HCEC 1CT (cell line): Measurements from ENCODE around the gene IL34.
"Not testable (repeated sequence)": the region's sequence is repeated elsewhere in the genome, so short reads cannot be mapped to it uniquely, and the experiment has no call there.

ENCODE experiments used
- DNase-seq: peaks from one replicate; pipeline ENCODE4 v3.0.0-alpha.2; 2017

IL34 gene

DNA sequence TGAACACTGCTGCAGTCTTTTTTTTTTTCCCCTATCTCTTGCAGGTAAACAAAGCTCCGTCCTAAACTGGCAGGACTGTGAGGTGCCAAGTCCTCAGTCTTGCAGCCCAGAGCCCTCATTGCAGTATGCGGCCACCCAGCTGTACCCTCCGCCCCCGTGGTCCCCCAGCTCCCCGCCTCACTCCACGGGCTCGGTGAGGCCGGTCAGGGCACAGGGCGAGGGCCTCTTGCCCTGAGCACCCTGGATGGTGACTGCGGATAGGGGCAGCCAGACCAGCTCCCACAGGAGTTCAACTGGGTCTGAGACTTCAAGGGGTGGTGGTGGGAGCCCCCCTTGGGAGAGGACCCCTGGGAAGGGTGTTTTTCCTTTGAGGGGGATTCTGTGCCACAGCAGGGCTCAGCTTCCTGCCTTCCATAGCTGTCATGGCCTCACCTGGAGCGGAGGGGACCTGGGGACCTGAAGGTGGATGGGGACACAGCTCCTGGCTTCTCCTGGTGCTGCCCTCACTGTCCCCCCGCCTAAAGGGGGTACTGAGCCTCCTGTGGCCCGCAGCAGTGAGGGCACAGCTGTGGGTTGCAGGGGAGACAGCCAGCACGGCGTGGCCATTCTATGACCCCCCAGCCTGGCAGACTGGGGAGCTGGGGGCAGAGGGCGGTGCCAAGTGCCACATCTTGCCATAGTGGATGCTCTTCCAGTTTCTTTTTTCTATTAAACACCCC, 13.8 kb downstream of the IL34 start:
- DNase-seq, result no peak

DNA sequence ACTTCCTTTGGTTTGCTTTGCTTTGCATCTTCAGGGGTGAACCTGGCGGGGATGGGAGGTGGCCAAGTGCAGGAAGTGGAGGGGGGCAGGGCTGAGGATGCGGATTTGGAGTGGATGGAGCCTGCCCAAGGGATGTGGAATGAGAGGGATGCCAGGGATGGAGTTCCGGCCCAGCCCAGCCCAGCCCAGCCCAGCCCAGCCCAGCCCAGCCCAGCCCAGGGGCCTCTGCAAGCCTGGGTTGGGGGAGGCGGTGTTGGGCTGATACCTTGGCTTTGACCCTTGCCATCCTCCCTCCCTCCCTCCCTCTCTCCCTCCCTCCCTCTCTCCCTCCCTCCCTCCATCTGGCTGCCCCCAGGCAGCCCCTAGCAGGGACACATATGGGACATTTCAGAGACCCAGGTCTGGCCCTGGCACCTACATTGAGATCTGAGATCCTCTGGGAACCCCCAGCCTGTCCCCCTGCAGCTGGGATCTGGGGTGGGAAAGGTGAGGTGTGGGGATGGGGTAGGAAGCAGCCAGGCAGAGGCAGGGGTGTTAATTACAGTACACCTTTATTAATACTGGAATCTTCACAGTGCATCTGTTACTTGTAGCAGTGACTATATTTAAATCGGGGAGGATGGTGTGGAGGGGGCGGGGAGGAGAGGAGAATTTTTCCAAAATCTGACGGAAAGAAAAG, 14.5 kb downstream of the IL34 start:
- no peak for DNase-seq

DNA sequence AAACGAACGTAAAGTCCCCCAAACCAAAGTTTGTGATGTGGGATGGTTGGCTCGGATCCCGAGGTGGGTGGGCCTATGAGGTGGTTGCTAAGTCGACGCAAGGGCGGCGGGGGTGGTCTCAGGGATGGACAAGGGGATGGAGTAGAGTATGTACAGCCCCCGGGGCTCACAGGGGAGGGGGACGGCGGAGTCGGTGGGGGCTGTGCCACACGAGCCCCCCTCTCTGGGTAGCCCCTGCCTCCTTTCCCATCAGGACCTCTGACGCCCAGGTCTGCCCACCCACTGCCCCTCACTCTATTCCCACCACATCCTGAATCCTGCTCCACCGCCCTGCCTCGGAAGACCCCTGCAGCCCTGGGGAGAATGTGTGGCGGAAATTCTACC, 15.2 kb downstream of the IL34 start:
- no peak for DNase-seq

- DNase-seq, result no peak
Observed at GRCh38 chr16:70661918-70662641, 15.7 kb downstream of the IL34 start.

DNA sequence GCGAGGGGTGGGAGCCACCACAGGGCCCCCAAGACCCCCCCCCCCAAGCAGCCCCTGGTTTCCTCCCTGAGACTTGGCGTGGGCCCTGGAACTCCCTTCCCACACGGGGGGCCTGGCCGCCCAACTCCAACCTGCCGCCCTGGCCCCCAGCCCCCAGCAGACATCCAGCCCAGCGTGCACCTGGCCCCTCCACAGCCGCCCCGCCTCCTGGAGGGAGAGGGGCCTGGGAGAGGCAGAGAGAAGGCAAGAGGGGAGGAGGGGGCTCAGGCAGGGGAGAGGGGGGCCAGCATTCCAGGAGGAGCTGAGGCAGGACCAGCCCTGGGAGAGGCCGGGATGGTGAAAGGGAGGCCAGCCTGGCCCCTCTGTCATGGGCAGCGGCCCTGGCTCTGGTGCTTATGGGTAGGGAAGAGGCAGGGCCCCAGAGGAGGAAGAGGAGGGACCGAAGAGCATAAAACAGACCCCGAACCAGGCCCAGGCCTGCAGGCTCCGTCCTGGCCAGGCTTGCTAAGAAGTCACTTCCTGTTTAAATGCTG, 16.7 kb downstream of the IL34 start:
- no peak for DNase-seq

GRCh38 chr16:70663524-70664324, 17.4 kb downstream of the IL34 start:
- DNase-seq, result no peak

DNA sequence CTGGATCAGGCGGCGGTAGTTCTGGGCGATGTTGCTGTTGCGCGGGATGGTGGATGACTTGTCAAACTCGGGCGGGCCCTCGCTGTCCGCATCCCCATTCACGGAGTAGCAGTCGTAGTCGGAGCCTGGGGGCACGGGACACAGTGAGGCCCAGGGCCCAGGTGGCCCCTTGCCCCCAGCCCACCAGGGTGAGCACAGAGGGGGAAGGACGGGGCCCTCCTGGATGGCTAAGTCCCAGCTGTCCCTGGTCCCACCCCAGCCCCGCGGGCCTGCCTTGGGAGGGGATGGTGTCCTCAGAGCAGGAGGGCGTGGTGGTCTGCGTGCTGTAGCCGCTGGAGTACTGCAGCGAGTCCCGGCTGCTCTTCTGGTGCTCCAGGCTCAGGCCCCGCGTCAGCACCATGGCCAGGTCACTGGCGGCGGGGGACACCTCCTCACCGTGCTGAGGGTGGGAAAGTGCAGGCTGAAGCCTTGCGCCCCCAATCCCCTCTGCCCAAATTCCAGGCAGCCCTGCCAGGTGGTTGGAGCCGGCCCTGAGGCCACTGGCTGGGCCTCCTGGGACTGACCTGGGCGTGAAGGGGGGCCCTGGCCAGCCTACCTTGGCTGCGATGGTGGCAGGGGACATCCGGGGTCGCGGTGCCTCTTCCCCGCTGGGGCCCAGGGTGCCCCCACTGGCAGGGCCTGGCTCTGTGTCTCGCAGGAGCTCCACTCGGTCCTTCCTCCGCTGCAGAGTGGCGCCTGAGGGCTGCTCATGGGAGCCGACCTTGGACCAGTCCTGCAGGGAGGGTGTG, 18.2 kb downstream of the IL34 start:
- DNase-seq, result no peak

DNA sequence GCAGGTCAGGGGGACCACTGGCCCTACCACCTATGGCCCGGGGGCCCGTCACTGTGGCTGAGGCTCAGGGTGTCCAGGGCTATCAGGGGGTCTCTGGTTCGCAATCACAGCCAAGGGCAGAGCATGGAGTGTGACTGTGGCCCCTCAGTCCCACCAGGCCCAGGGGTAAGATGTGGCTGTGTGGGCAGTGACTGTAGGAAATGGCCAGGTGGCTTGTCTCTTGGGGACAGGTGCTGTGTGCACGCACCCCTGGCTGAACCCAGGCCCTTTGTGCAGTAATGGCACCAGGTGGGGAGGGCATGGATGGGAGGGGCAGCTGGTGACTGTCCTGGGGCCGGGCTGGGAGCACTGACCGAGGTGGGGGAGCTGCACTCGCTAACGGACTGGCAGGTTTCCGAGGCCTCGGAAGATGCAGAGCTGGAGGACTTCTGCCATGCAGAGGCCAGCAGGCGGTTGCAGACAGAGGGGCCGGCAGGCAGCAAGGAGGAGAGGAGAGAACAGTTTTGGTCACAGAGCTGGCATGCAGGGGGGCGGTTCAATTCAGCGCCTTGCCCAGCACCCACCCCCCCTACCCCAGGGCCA, 18.8 kb downstream of the IL34 start:
- no peak for DNase-seq

DNA sequence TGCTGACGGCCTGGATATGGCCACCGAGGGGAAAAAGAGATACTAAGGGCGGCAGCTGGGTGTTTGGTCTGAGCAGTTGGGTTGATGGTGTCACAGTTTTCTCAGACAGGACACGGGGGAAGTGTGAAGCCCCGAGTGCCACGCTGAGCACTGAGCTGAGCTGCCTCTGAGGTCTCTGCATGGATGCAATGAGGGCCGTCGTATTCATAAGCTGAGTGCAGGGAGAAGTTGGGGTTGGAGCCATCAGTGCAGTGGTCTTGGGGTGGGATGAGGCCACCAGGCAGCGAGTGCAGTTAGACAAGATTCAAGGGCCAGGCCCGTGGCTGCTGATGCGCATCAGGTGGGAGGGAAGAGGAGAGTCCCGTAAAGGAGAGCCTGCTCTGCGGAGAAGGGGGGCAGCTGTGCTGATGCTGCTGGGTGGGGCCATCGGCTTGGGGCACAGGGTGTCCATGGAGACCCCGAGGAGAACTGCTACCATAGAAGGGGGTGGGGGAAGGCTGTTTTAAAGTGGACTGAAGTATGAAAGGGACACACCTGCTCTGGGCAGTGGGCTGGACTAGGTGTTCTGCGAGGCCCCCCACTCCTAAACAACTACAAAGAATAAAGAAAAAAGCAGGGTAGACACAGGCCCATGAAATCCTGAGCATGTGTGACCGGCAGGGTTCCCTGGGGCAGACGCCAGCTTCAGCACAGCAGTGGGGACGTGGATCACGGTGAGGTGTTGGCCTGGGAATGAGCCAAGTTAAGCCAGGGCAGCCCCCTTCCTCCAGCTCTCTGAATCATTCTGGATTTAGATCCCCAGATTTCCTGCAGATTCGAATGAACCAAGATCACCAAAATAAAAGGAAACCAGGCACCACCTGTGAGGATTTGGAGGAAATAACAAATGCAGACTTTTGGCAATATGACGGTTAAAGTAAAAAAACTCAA, 19.7 kb downstream of the IL34 start:
- DNase-seq, result no peak

GRCh38 chr16:70670175-70670574, 23.8 kb downstream of the IL34 start:
- DNase-seq, result no peak

GRCh38 chr16:70670938-70671337, 24.6 kb downstream of the IL34 start:
- DNase-seq, result not testable (repeated sequence)

DNA sequence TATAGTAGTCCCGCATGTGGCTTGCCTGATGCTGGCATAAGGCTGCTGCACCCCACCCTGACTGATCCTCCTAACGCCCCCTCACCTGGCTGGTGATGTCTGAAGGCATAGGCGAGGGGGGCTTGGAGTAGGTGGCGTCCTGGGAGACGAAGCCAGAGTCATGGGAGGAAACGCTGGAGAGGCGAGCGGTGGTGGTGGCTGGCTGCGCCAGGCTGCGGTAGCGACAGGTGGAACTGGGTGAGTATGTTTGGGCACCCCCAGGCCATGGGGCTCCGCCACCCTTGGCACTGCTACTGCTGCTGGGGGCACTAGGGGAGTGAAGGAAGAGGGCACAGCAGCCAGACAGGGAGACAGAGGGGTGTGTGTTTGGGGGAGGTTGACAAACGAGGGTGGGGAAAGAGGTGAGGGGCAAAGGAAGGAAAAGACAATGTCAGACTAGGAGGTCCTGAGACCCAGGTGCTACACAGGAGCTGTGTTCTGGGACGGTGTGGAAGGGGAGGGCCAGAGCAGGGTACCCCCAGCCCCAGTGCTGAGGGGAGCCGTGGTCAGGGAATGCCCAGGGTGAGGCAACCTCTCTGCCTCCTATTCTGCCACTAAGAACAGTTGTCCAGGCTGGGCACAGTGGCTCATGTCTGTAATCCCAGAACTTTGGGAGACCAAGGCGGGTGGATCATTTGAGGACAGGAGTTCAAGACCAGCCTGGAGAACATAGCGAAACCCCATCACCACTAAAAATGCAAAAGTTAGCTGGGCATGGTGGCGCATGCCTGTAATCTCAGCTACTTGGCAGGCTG, 28.1 kb downstream of the IL34 start:
- DNase-seq, result no peak

GRCh38 chr16:70675851-70676513, 29.6 kb downstream of the IL34 start:
- DNase-seq, result no peak

GRCh38 chr16:70676675-70677498, 30.5 kb downstream of the IL34 start:
- no peak for DNase-seq

- no peak for DNase-seq
Observed at GRCh38 chr16:70677499-70678120, 31.3 kb downstream of the IL34 start.

DNA sequence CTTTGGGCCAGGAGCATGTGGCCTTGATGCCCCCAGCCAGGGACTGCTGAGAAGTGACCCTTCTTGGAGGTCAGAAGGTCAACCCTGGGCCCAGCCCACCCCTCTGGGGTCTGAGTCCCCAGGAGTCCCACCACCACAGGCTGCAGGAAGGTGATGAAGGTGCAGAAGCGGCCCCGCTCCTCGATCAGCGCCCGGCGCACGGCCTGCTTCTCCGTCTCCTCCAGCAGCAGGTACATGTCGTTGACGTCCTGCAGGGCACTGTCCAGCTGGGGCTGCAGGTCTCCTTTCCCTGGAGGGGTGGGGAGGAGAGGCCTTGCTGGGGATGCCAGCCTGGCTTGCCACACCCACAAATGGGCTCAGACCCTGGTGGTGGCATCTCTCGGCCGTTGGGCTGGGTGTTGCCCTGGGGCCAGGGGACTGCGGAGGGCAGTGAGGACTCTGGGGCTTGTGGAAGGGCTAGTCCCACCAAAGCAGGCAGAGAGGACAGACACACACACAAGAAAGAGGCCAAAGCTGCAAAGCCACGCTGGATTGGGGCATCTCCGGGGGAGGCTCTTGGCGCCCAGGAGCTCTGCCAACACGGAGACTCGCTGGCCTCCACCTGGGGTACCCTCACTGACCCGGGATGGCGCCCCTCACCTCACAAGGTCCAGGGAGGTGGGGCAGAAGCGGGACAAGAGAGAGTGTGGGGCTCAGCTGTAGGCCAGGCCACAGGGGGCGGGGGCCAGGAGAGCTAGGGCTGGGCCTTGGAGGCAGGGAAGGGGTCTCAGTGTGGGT, 31.9 kb downstream of the IL34 start:
- DNase-seq, result no peak
